Endothelial cell of umbilical vein (primary cell): Measurements from ENCODE around the gene SKA3. TPM values are rescaled to one million over a fixed set of nuclear protein-coding genes. Genes with fewer than 3 reads are reported as not detected.

Experiments used
- BruUV-seq: library from RNA; stranded (reverse); fragments of 400-500 nt; replicated peaks from 2 replicates; lab custom pipeline; 2021; lab: Mats Ljungman, UMichigan
- CTCF ChIA-PET: fragments of 300-600, 350-600 bp; sonication (Branson Sonifier 250); formaldehyde crosslinking; loops from one replicate; lab custom pipeline; 2021; ENCODE audit warnings: antibody characterized with exemption, inconsistent platforms; lab: Charles Lee
- POLR2A ChIA-PET: fragments of 300-600, 350-600 bp; sonication (Branson Sonifier 250); formaldehyde crosslinking; loops from one replicate; lab custom pipeline; 2021; ENCODE audit warnings: antibody characterized with exemption, inconsistent platforms; lab: Charles Lee
- DNase-seq: peaks from one replicate; pipeline ENCODE4 v3.0.0-alpha.2; 2011; ENCODE audit warnings: low read depth, low spot score
- FAIRE-seq: peaks from 2 replicates; lab custom pipeline; 2011; peaks lifted over from hg19 to GRCh38; lab: Jason Lieb, UNC
- H2AFZ ChIP-seq: 2 replicates; pipeline ENCODE4 v1.6.0; 2012; ENCODE audit warnings: low read depth, low read length, control low read depth, inconsistent platforms
- H3K27ac ChIP-seq: 2 replicates; pipeline ENCODE4 v1.5.1; 2011; ENCODE audit warnings: low read depth, mild to moderate bottlenecking, control low read depth, low read length, moderate library complexity; ENCODE audit not compliant: insufficient read depth
- H3K27me3 ChIP-seq, 2 experiments: 2 replicates each; pipeline versions ENCODE4 v1.6.0 to v1.6.1; 2011; ENCODE audit warnings: low read length in 2 of 2, mixed read lengths in 1 of 2; ENCODE audit not compliant: control insufficient read depth in 2 of 2, insufficient read depth in 2 of 2
- H3K36me3 ChIP-seq, 2 experiments: 2 replicates in 1 of 2; 3 replicates in 1 of 2; pipeline ENCODE4 v1.5.1; 2011; ENCODE audit warnings: low read length in 2 of 2, mild to moderate bottlenecking in 1 of 2, moderate library complexity in 1 of 2; ENCODE audit not compliant: control insufficient read depth in 2 of 2, insufficient read depth in 2 of 2; ENCODE audit errors: extremely low read depth in 1 of 2
- H3K4me1 ChIP-seq: 3 replicates; pipeline ENCODE4 v1.5.1; 2011; ENCODE audit warnings: mild to moderate bottlenecking, low read length; ENCODE audit not compliant: control insufficient read depth, insufficient read depth; ENCODE audit errors: extremely low read depth
- H3K4me2 ChIP-seq: 2 replicates; pipeline ENCODE4 v1.6.1; 2011; ENCODE audit warnings: low read length, control low read depth, mixed read lengths; ENCODE audit not compliant: insufficient read depth
- H3K4me3 ChIP-seq, 3 experiments: fragments of 200-600 bp in 1 of 3; sonication (generic), shearing (Covaris generic) in 1 of 3; replicated peaks in 1 of 3; 2 replicates each; pipeline ENCODE4 v1.5.1; 2011 to 2016; ENCODE audit warnings: control low read depth in 3 of 3, low read length in 3 of 3, mild to moderate bottlenecking in 2 of 3, inconsistent platforms in 1 of 3, low read depth in 1 of 3, moderate library complexity in 1 of 3; ENCODE audit not compliant: insufficient read depth in 1 of 3
- H3K79me2 ChIP-seq: 2 replicates; pipeline ENCODE4 v1.6.0; 2012; ENCODE audit warnings: low read length, inconsistent platforms; ENCODE audit not compliant: control insufficient read depth, insufficient read depth
- H3K9ac ChIP-seq: replicated peaks from 2 replicates; pipeline ENCODE3; 2011; ENCODE audit warnings: low read length, control low read depth; ENCODE audit not compliant: insufficient read depth; ENCODE audit errors: extremely low read depth
- H3K9me1 ChIP-seq: replicated peaks from 3 replicates; pipeline ENCODE4 v1.6.0; 2011; ENCODE audit warnings: mild to moderate bottlenecking, low read length; ENCODE audit not compliant: control insufficient read depth, insufficient read depth; ENCODE audit errors: extremely low read depth
- H3K9me3 ChIP-seq: replicated peaks from 2 replicates; pipeline ENCODE4 v1.5.1; 2012; ENCODE audit warnings: low read length, inconsistent platforms; ENCODE audit not compliant: control insufficient read depth, insufficient read depth
- H4K20me1 ChIP-seq: replicated peaks from 2 replicates; pipeline ENCODE3; 2011; ENCODE audit warnings: mild to moderate bottlenecking, low read length; ENCODE audit not compliant: control insufficient read depth, insufficient read depth; ENCODE audit errors: extremely low read depth
- EZH2 ChIP-seq: IDR thresholded peaks from 2 replicates; pipeline ENCODE4 v1.6.1; 2012; ENCODE audit warnings: borderline replicate concordance, low read depth, mild to moderate bottlenecking, moderate library complexity, low read length, inconsistent platforms; ENCODE audit not compliant: severe bottlenecking
- FOS ChIP-seq: IDR thresholded peaks from 2 replicates; pipeline ENCODE4 v1.6.1; 2011; ENCODE audit warnings: mild to moderate bottlenecking, low read length, moderate library complexity, borderline replicate concordance; ENCODE audit not compliant: insufficient read depth
- GATA2 ChIP-seq: IDR thresholded peaks from 2 replicates; pipeline ENCODE4 v1.7.0; 2011; ENCODE audit warnings: low read depth, mild to moderate bottlenecking, moderate library complexity, mixed read lengths, low read length; ENCODE audit not compliant: insufficient read length, insufficient read depth
- JUN ChIP-seq: IDR thresholded peaks from 2 replicates; pipeline ENCODE4 v1.6.1; 2011; ENCODE audit warnings: borderline replicate concordance, low read depth; ENCODE audit not compliant: insufficient read length, insufficient read depth
- MYC ChIP-seq: IDR thresholded peaks from one replicate; pipeline ENCODE4 v1.6.1; 2011; ENCODE audit warnings: mild to moderate bottlenecking, low read depth, low read length
- POLR2A ChIP-seq: IDR thresholded peaks from 2 replicates; pipeline ENCODE4 v1.6.1; 2012; ENCODE audit warnings: low read depth, mild to moderate bottlenecking, control low read depth, low read length
- POLR2AphosphoS5 ChIP-seq: IDR thresholded peaks from 2 replicates; pipeline ENCODE4 v1.6.1; 2012; ENCODE audit warnings: low read depth, mild to moderate bottlenecking, control low read depth, low read length, moderate library complexity; ENCODE audit not compliant: insufficient read depth
- dilution Hi-C: fragments of 300-500 bp; cut with MboI; formaldehyde crosslinking; loops from one replicate; pipeline ENCODE4 v1.15.0; 2019; ENCODE audit warnings: low sequenced_read_pairs; ENCODE audit not compliant: extremely low pct_ligation_motif_present
- intact Hi-C: fragments of 100-400 bp; cut with micrococcal nuclease; formaldehyde crosslinking; loops from one replicate; pipeline ENCODE4 v1.10.0; 2022
- polyA plus RNA-seq, 4 experiments: library from polyadenylated mRNA; depleted of rRNA in 3 of 4; stranded (reverse) in 3 of 4; unstranded in 1 of 4; fragments of >200 nt; gene quantifications; 2 replicates each; pipeline versions ENCODE4 v1.2.1 to v1.2.3, GENCODE V29; 2011 to 2012; ENCODE audit warnings: missing spikeins in 1 of 4
- total RNA-seq: library from RNA; stranded (reverse); gene quantifications from 2 replicates; pipeline ENCODE4 v1.2.3, GENCODE V29; 2021
- TF ChIP-seq, protein P1 (sequence below): IDR thresholded peaks from 2 replicates; pipeline ENCODE4 v1.6.1; 2011; ENCODE audit not compliant: insufficient read depth, insufficient read length
- TF ChIP-seq, protein P2 (sequence below), 2 donors: IDR thresholded peaks; 1 replicate in 1 of 2; 2 replicates in 1 of 2; pipeline ENCODE4 v1.5.1; 2011; ENCODE audit warnings: low read length in 2 of 2, mild to moderate bottlenecking in 2 of 2, moderate library complexity in 2 of 2, control low read depth in 1 of 2, inconsistent platforms in 1 of 2, low read depth in 1 of 2; ENCODE audit not compliant: insufficient read depth in 1 of 2; ENCODE audit errors: extremely low read depth in 1 of 2

The SKA3 gene
- total and polyA plus RNA-seq, 2 donors (not counting 3 experiments of a cell fraction or from before 2014, with no cell fraction given) = 9.4 to 28.7 TPM

DNA sequence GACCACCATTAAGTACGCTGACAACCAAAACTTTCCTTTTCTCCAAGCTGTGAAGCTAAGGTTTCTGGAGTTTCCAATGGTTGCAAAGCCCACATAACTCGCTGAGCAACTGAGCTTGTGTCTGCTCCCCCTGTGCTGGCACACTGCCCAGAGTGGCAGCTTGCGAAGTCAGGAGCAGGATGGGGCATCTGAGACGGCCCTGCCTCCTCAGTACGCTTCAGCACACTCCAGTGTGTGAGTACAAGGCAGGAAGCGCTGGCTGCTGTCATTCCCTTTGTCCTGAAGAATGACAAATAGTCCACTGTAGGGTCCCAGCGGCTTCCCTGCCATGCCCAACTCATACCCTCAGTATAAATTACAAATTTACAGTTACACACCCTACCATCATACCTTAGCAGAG is 51.5 kb downstream of the SKA3 start:
- intact Hi-C loops (no loop called here), dilution Hi-C loops (no loop called here)
- no peaks in the 10 kb centered on the region for H3K36me3 ChIP-seq
- FAIRE-seq (peak; percentile 59), DNase-seq (peak; percentile 67)
- no peaks in the 10 kb centered on the region for H3K9me3 ChIP-seq
- H3K9ac ChIP-seq = no peak overlapping the region
- CTCF ChIA-PET = interaction anchor here (0.8 to 1.8 kb wide), 3 partner anchors 9 to 181 kb away, joined by 3 to 8 read pairs (median 4); no protein-coding TSS in a partner anchor
- no peaks in the 10 kb centered on the region for H3K9me1 ChIP-seq
- no peaks in the 10 kb centered on the region for H3K79me2 ChIP-seq
- POLR2A ChIA-PET = no interaction called here
- H3K4me3 ChIP-seq = no peak overlapping the region
- no peaks in the 10 kb centered on the region for H3K4me1 ChIP-seq
- no TSS peak for BruUV-seq
- no peaks in the 10 kb centered on the region for H4K20me1 ChIP-seq
- H3K27ac ChIP-seq = no peak overlapping the region
- TF ChIP-seq FOS (no peak), GATA2 (no peak), EZH2 (no peak)
- TF ChIP-seq, protein P1, sequence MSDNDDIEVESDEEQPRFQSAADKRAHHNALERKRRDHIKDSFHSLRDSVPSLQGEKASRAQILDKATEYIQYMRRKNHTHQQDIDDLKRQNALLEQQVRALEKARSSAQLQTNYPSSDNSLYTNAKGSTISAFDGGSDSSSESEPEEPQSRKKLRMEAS = no peak
- no peaks in the 10 kb centered on the region for H3K27me3 ChIP-seq
- H2AFZ ChIP-seq = peak overlapping the region; percentile 56
- no peak overlapping the region for H3K4me2 ChIP-seq

DNA sequence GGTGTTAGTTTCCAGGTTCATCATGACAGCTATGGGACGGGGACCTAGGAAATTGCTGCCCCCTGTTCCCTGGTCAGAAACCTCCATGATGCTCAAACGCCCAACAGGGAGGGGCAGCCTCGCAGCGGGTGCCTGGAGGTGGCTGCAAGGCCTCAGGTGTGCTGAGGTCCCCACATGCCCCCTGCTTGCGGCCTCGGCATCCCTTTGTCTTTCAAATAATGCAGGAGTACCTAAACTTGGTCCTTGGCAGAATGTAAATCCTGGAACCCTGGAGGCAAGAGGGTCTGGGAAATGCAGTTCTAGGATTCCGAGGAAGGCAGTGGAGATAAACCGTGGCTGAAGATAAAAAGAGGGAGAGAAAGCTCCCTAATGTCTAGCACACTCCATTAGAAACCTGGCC is 52.4 kb downstream of the SKA3 start:
- FAIRE-seq = no peak
- DNase-seq = no peak
- ChIA-PET POLR2A (interaction anchor here (0.6 kb wide), 1 partner anchor 649 kb away, joined by 3 read pairs; no protein-coding TSS in a partner anchor), CTCF (interaction anchor here (1.8 kb wide), 1 partner anchor 10 kb away, joined by 8 read pairs; no protein-coding TSS in a partner anchor)
- no TSS peak for BruUV-seq
- Histone ChIP-seq H3K36me3 (no peaks in the 10 kb centered on the region), H3K9me1 (no peaks in the 10 kb centered on the region), H3K27me3 (no peaks in the 10 kb centered on the region), H3K4me3 (no peak overlapping the region), H3K79me2 (no peaks in the 10 kb centered on the region), H2AFZ (no peak overlapping the region), H4K20me1 (no peaks in the 10 kb centered on the region), H3K4me1 (no peaks in the 10 kb centered on the region), H3K4me2 (no peak overlapping the region), H3K27ac (no peak overlapping the region), H3K9me3 (no peaks in the 10 kb centered on the region), H3K9ac (no peak overlapping the region)
- TF ChIP-seq POLR2A = no peak
- no peak for TF ChIP-seq JUN
- TF ChIP-seq, protein P2, sequence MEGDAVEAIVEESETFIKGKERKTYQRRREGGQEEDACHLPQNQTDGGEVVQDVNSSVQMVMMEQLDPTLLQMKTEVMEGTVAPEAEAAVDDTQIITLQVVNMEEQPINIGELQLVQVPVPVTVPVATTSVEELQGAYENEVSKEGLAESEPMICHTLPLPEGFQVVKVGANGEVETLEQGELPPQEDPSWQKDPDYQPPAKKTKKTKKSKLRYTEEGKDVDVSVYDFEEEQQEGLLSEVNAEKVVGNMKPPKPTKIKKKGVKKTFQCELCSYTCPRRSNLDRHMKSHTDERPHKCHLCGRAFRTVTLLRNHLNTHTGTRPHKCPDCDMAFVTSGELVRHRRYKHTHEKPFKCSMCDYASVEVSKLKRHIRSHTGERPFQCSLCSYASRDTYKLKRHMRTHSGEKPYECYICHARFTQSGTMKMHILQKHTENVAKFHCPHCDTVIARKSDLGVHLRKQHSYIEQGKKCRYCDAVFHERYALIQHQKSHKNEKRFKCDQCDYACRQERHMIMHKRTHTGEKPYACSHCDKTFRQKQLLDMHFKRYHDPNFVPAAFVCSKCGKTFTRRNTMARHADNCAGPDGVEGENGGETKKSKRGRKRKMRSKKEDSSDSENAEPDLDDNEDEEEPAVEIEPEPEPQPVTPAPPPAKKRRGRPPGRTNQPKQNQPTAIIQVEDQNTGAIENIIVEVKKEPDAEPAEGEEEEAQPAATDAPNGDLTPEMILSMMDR (IDR thresholded peaks at IDR 0.05; ENCODE audit: extremely low read depth in 1 of 2, insufficient read depth in 1 of 2, low read depth in 1 of 2, low read length in 2 of 2) = no peak
- TF ChIP-seq MYC = no peak
- TF ChIP-seq GATA2 = no peak
- TF ChIP-seq EZH2 = no peak
- TF ChIP-seq, protein P1 = no peak
- no peak for TF ChIP-seq POLR2AphosphoS5
- TF ChIP-seq FOS = no peak
- dilution Hi-C loops (no loop called here), intact Hi-C loops (no loop called here)
